Stimulated activated CD4-positive, alpha-beta T cell treated with anti-CD3 and anti-CD28 coated beads, Interleukin-2, amount 100 ng/mL, for 48 hours (primary cell): Measurements from ENCODE around the gene LAMA1.

Source experiments
- DNase-seq, 2 donors: peaks; one replicate each; pipeline ENCODE4 v3.0.0-alpha.2; 2020

Gene LAMA1

GRCh38 chr18:6980363-6980762 is 137.2 kb downstream of the LAMA1 start:
- no peak for DNase-seq

GRCh38 chr18:6979954-6980353 is 137.6 kb downstream of the LAMA1 start:
- no peak for DNase-seq

GRCh38 chr18:6976935-6977334 is 140.7 kb downstream of the LAMA1 start:
- DNase-seq = no peak

- DNase-seq = no peak
These were observed 142.5 kb downstream of the LAMA1 start for GRCh38 chr18:6975084-6975483.

- no peak for DNase-seq
These were observed 145.6 kb downstream of the LAMA1 start for GRCh38 chr18:6971823-6972478.

GRCh38 chr18:6963452-6964097 is 154.0 kb downstream of the LAMA1 start:
- no peak for DNase-seq

GRCh38 chr18:6962571-6963451 is 154.8 kb downstream of the LAMA1 start:
- no peak for DNase-seq

- no peak for DNase-seq
These were observed 156.3 kb downstream of the LAMA1 start for GRCh38 chr18:6961331-6961730.

- DNase-seq = no peak
These were observed 156.9 kb downstream of the LAMA1 start for GRCh38 chr18:6960656-6961055.

GRCh38 chr18:6960124-6960523 is 157.5 kb downstream of the LAMA1 start:
- no peak for DNase-seq

GRCh38 chr18:6959110-6959509 is 158.5 kb downstream of the LAMA1 start:
- DNase-seq = no peak

- DNase-seq = no peak
These were observed 160.6 kb downstream of the LAMA1 start for GRCh38 chr18:6956999-6957398.

GRCh38 chr18:6956495-6956894 is 161.1 kb downstream of the LAMA1 start:
- no peak for DNase-seq

- DNase-seq = no peak
These were observed 162.3 kb downstream of the LAMA1 start for GRCh38 chr18:6955304-6955703.

GRCh38 chr18:6954501-6954900 is 163.1 kb downstream of the LAMA1 start:
- no peak for DNase-seq

GRCh38 chr18:6951336-6952090 is 166.1 kb downstream of the LAMA1 start:
- DNase-seq = no peak

- DNase-seq = no peak
These were observed 167.0 kb downstream of the LAMA1 start for GRCh38 chr18:6950641-6951040.

GRCh38 chr18:6949800-6950586 is 167.6 kb downstream of the LAMA1 start:
- no peak for DNase-seq

GRCh38 chr18:6948281-6949055 is 169.1 kb downstream of the LAMA1 start:
- DNase-seq = no peak

GRCh38 chr18:6947338-6948030 is 170.1 kb downstream of the LAMA1 start:
- DNase-seq = no peak

GRCh38 chr18:6943143-6943542 is 174.5 kb downstream of the LAMA1 start:
- no peak for DNase-seq
